ENCODE data around the gene OR52E4.

- TF ChIP-seq EZH2 (IDR thresholded peaks at IDR 0.05; ENCODE audit: borderline replicate concordance, low read depth, low read length, severe bottlenecking) = no peak
- no peak for TF ChIP-seq CTCF (IDR thresholded peaks at IDR 0.05; ENCODE audit: borderline replicate concordance, extremely low read depth, low read length, poor library complexity, severe bottlenecking)
Measured at GRCh38 chr11:5887661-5888060, 7.2 kb downstream of the OR52E4 start.

Data from DND-41 (cell line).